GM23338 (cell line): ENCODE measurements around the gene LYSMD3. TPM values are rescaled to one million over a fixed set of nuclear protein-coding genes. Genes with fewer than 3 reads are reported as not detected.

Source experiments
- ATAC-seq: fragments of 200-7000 bp; cut with Tn5 transposase; 3 replicates; pipeline ENCODE4 v1.9.1; 2020
- DNase-seq: peaks from one replicate; pipeline ENCODE4 v3.0.0-alpha.2; 2015; ENCODE audit warnings: low spot score
- H2AFZ ChIP-seq: fragments of 200-600 bp; sonication (generic); 2 replicates; pipeline ENCODE4 v1.8.0; 2016; ENCODE audit warnings: antibody characterized with exemption, mild to moderate bottlenecking, moderate library complexity
- H3F3A ChIP-seq: fragments of 200-600 bp; sonication (generic); replicated peaks from 2 replicates; pipeline ENCODE4 v1.8.0; 2017; ENCODE audit warnings: antibody characterized with exemption, mixed run types, low read depth
- H3K27ac ChIP-seq: fragments of 200-600 bp; sonication (generic); 2 replicates; pipeline ENCODE4 v1.6.1; 2016; ENCODE audit warnings: low read depth
- H3K27me3 ChIP-seq: fragments of 200-600 bp; sonication (generic); 2 replicates; pipeline ENCODE4 v1.8.0; 2016; ENCODE audit warnings: mild to moderate bottlenecking, mixed run types, moderate library complexity; ENCODE audit not compliant: insufficient read depth
- H3K36me3 ChIP-seq: fragments of 200-600 bp; sonication (generic); 2 replicates; pipeline ENCODE4 v1.8.0; 2016; ENCODE audit warnings: mild to moderate bottlenecking; ENCODE audit not compliant: insufficient read depth
- H3K4me1 ChIP-seq: fragments of 200-600 bp; sonication (generic); 2 replicates; pipeline ENCODE4 v1.8.0; 2016; ENCODE audit warnings: mild to moderate bottlenecking, moderate library complexity; ENCODE audit not compliant: insufficient read depth
- H3K4me2 ChIP-seq: fragments of 200-600 bp; sonication (generic); 2 replicates; pipeline ENCODE4 v1.7.1; 2017; ENCODE audit warnings: mixed run types
- H3K4me3 ChIP-seq: fragments of 200-600 bp; sonication (generic); 2 replicates; pipeline ENCODE4 v1.6.1; 2016; ENCODE audit warnings: mixed run types
- H3K79me2 ChIP-seq: fragments of 200-600 bp; sonication (generic); replicated peaks from 2 replicates; pipeline ENCODE4 v1.8.0; 2017; ENCODE audit warnings: mild to moderate bottlenecking; ENCODE audit not compliant: insufficient read depth
- H3K9me2 ChIP-seq: fragments of 200-600 bp; sonication (generic); 2 replicates; pipeline ENCODE4 v1.8.0; 2017; ENCODE audit not compliant: insufficient read depth
- H4K20me1 ChIP-seq: fragments of 200-600 bp; sonication (generic); replicated peaks from 2 replicates; pipeline ENCODE4 v1.8.0; 2017; ENCODE audit warnings: mild to moderate bottlenecking; ENCODE audit not compliant: insufficient read depth
- H3K27ac Mint-ChIP-seq: 2 replicates; pipeline ENCODE4 v1.8.0; 2020; ENCODE audit warnings: inconsistent platforms, mild to moderate bottlenecking, moderate library complexity, mixed read lengths
- H3K27me3 Mint-ChIP-seq: 3 replicates; pipeline ENCODE4 v1.8.0; 2022; ENCODE audit warnings: low read depth, mild to moderate bottlenecking, moderate library complexity, mixed read lengths, inconsistent platforms; ENCODE audit not compliant: insufficient read depth, poor library complexity
- H3K36me3 Mint-ChIP-seq: 3 replicates; pipeline ENCODE4 v1.8.0; 2021; ENCODE audit warnings: low read depth, mild to moderate bottlenecking, inconsistent platforms, moderate library complexity, mixed read lengths
- H3K4me1 Mint-ChIP-seq: 3 replicates; pipeline ENCODE4 v1.8.0; 2020; ENCODE audit warnings: mild to moderate bottlenecking, inconsistent platforms, mixed read lengths
- H3K4me3 Mint-ChIP-seq: 3 replicates; pipeline ENCODE4 v1.8.0; 2021; ENCODE audit warnings: moderate library complexity, mild to moderate bottlenecking, inconsistent platforms, mixed read lengths
- H3K9me3 Mint-ChIP-seq: 3 replicates; pipeline ENCODE4 v1.8.0; 2020; ENCODE audit warnings: moderate library complexity, mild to moderate bottlenecking, inconsistent platforms, mixed read lengths
- CREB1 ChIP-seq: fragments of 250-450 bp; sonication (Bioruptor Pico); IDR thresholded peaks from 2 replicates; pipeline ENCODE4 v1.5.0; 2020; ENCODE audit warnings: low read depth, mild to moderate bottlenecking, moderate library complexity
- EZH2 ChIP-seq: fragments of 200-600 bp; sonication (generic); IDR thresholded peaks from one replicate; pipeline ENCODE4 v1.8.0; 2017; ENCODE audit warnings: antibody characterized with exemption, mild to moderate bottlenecking, low read depth; ENCODE audit not compliant: unreplicated experiment
- EZH2phosphoT487 ChIP-seq: fragments of 200-600 bp; sonication (generic); IDR thresholded peaks from one replicate; pipeline ENCODE4 v1.8.1; 2018; ENCODE audit warnings: antibody characterized with exemption; ENCODE audit not compliant: unreplicated experiment
- JUNB ChIP-seq: IDR thresholded peaks from one replicate; pipeline ENCODE4 v1.6.1; 2016; ENCODE audit warnings: antibody characterized with exemption; ENCODE audit not compliant: unreplicated experiment
- NANOG ChIP-seq: IDR thresholded peaks from 2 replicates; pipeline ENCODE4 v1.6.1; 2016; ENCODE audit warnings: antibody characterized with exemption, borderline replicate concordance
- POLR2AphosphoS5 ChIP-seq: IDR thresholded peaks from 2 replicates; pipeline ENCODE4 v1.6.1; 2016; ENCODE audit warnings: antibody characterized with exemption, low read depth
- STAT1 ChIP-seq: IDR thresholded peaks from one replicate; pipeline ENCODE4 v1.6.1; 2016; ENCODE audit warnings: antibody characterized with exemption; ENCODE audit not compliant: unreplicated experiment
- ZNF114 ChIP-seq: fragments of 250-450 bp; sonication (Bioruptor Pico); IDR thresholded peaks from 2 replicates; pipeline ENCODE4 v1.5.0; 2020; ENCODE audit warnings: mild to moderate bottlenecking, moderate library complexity
- ZNF331 ChIP-seq: fragments of 250-450 bp; sonication (Bioruptor Pico); IDR thresholded peaks from 2 replicates; pipeline ENCODE4 v1.5.0; 2020; ENCODE audit warnings: low read depth, mild to moderate bottlenecking, moderate library complexity
- polyA plus RNA-seq: library from polyadenylated mRNA; unstranded; fragments of >200 nt; fragmentation: Nextera tagmentation; extraction: Ambion mirVana; gene quantifications from 2 replicates; pipeline ENCODE4 v1.2.1, GENCODE V29; 2016
- total RNA-seq: library from RNA; depleted of rRNA; stranded (reverse); fragments of >200 nt; shearing (Covaris generic); gene quantifications from 2 replicates; pipeline ENCODE4 v1.2.3, GENCODE V29; 2014
- TF ChIP-seq, protein P1 (sequence below): fragments of 250-450 bp; sonication (Bioruptor Pico); IDR thresholded peaks from 2 replicates; pipeline ENCODE4 v1.5.0; 2020; ENCODE audit warnings: mild to moderate bottlenecking, moderate library complexity
- TF ChIP-seq, protein P2 (sequence below), 2 experiments: fragments of 200-600 bp in 1 of 2; sonication (generic) in 1 of 2; conservative IDR thresholded peaks; 2 replicates each; pipeline versions ENCODE4 v1.5.1 to v1.6.1; 2016 to 2017; ENCODE audit warnings: antibody characterized with exemption in 2 of 2, low read depth in 2 of 2, mild to moderate bottlenecking in 2 of 2, moderate library complexity in 1 of 2
- TF ChIP-seq, protein P3 (sequence below): IDR thresholded peaks from one replicate; pipeline ENCODE4 v1.6.1; 2018; ENCODE audit warnings: antibody characterized with exemption; ENCODE audit not compliant: unreplicated experiment
- TF ChIP-seq, protein P4 (sequence below): IDR thresholded peaks from 2 replicates; pipeline ENCODE4 v1.6.1; 2016; ENCODE audit warnings: antibody characterized with exemption

LYSMD3 gene
- total and polyA plus RNA-seq, 2 experiments from 2014 or later = 10.7 to 19.6 TPM

DNA sequence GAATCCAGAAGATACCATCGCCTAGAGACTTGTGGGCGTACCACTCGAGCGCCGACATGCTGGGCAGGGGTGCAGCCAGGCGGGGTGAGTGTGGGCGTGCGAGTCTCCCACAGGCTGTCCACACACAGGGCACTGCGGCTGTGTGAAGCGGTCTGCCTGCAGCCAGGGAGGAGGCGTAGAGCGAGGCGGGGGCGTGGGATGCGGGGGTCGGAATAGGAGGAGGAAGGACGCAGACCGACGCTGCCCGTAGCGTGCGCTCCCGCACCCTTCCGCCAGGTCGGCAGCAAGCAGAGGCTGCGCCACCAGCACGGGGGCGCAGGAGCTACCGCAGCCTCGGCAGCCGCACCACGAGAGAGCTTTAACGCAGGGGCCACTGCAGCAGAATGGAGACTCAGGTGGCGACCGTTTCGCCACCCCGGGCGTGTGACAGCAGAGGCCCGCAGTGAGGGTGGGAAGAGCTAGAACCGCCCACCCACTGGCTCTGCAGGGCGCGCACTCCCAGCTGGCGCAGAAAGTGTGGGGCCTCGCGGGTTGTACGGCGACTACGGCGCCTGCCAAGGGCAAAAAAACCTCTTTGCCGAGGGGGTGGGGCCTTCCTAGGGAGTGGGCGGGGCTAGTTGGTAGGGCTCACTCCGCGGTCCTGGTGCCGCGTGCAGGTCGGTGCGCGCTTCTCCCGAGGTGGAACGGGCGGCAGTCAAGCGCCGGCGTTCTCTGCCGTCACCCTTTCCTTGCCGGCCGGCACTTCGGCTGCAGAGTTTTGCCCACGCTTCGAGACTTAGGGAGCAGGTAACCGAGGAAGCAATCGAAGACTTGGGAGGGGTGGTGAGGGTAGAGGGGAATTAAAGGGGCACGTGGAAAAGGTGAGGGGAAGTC lies 54.9 kb downstream of the LYSMD3 start, which contains the start of the genes MBLAC2 and POLR3G:
Gene MBLAC2 (minus strand): TSS at position 537 of the 873 bp plus-strand sequence. CDS start 479 bp downstream, at position 58.
Gene POLR3G (plus strand): TSS at position 630 of the 873 bp plus-strand sequence. CDS start 10,704 bp downstream, outside the sequence.
- TF ChIP-seq NANOG (no peak), EZH2 (no peak), ZNF331 (CRISPR knock-in tag) (no peak), ZNF114 (CRISPR knock-in tag) (no peak), JUNB (no peak), CREB1 (CRISPR knock-in tag) (no peak), POLR2AphosphoS5 (peak; percentile 91), STAT1 (no peak), EZH2phosphoT487 (no peak)
- TF ChIP-seq, protein P1, sequence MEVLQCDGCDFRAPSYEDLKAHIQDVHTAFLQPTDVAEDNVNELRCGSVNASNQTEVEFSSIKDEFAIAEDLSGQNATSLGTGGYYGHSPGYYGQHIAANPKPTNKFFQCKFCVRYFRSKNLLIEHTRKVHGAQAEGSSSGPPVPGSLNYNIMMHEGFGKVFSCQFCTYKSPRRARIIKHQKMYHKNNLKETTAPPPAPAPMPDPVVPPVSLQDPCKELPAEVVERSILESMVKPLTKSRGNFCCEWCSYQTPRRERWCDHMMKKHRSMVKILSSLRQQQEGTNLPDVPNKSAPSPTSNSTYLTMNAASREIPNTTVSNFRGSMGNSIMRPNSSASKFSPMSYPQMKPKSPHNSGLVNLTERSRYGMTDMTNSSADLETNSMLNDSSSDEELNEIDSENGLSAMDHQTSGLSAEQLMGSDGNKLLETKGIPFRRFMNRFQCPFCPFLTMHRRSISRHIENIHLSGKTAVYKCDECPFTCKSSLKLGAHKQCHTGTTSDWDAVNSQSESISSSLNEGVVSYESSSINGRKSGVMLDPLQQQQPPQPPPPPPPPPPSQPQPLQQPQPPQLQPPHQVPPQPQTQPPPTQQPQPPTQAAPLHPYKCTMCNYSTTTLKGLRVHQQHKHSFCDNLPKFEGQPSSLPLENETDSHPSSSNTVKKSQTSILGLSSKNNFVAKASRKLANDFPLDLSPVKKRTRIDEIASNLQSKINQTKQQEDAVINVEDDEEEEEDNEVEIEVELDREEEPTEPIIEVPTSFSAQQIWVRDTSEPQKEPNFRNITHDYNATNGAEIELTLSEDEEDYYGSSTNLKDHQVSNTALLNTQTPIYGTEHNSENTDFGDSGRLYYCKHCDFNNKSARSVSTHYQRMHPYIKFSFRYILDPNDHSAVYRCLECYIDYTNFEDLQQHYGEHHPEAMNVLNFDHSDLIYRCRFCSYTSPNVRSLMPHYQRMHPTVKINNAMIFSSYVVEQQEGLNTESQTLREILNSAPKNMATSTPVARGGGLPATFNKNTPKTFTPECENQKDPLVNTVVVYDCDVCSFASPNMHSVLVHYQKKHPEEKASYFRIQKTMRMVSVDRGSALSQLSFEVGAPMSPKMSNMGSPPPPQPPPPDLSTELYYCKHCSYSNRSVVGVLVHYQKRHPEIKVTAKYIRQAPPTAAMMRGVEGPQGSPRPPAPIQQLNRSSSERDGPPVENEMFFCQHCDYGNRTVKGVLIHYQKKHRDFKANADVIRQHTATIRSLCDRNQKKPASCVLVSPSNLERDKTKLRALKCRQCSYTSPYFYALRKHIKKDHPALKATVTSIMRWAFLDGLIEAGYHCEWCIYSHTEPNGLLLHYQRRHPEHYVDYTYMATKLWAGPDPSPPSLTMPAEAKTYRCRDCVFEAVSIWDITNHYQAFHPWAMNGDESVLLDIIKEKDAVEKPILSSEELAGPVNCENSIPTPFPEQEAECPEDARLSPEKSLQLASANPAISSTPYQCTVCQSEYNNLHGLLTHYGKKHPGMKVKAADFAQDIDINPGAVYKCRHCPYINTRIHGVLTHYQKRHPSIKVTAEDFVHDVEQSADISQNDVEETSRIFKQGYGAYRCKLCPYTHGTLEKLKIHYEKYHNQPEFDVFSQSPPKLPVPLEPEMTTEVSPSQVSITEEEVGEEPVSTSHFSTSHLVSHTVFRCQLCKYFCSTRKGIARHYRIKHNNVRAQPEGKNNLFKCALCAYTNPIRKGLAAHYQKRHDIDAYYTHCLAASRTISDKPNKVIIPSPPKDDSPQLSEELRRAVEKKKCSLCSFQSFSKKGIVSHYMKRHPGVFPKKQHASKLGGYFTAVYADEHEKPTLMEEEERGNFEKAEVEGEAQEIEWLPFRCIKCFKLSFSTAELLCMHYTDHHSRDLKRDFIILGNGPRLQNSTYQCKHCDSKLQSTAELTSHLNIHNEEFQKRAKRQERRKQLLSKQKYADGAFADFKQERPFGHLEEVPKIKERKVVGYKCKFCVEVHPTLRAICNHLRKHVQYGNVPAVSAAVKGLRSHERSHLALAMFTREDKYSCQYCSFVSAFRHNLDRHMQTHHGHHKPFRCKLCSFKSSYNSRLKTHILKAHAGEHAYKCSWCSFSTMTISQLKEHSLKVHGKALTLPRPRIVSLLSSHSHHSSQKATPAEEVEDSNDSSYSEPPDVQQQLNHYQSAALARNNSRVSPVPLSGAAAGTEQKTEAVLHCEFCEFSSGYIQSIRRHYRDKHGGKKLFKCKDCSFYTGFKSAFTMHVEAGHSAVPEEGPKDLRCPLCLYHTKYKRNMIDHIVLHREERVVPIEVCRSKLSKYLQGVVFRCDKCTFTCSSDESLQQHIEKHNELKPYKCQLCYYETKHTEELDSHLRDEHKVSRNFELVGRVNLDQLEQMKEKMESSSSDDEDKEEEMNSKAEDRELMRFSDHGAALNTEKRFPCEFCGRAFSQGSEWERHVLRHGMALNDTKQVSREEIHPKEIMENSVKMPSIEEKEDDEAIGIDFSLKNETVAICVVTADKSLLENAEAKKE (CRISPR knock-in tag) = no peak
- TF ChIP-seq, protein P2, sequence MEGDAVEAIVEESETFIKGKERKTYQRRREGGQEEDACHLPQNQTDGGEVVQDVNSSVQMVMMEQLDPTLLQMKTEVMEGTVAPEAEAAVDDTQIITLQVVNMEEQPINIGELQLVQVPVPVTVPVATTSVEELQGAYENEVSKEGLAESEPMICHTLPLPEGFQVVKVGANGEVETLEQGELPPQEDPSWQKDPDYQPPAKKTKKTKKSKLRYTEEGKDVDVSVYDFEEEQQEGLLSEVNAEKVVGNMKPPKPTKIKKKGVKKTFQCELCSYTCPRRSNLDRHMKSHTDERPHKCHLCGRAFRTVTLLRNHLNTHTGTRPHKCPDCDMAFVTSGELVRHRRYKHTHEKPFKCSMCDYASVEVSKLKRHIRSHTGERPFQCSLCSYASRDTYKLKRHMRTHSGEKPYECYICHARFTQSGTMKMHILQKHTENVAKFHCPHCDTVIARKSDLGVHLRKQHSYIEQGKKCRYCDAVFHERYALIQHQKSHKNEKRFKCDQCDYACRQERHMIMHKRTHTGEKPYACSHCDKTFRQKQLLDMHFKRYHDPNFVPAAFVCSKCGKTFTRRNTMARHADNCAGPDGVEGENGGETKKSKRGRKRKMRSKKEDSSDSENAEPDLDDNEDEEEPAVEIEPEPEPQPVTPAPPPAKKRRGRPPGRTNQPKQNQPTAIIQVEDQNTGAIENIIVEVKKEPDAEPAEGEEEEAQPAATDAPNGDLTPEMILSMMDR (conservative IDR thresholded peaks at IDR 0.05; ENCODE audit: low read depth in 2 of 2) = peak; percentile 39 to 45; a peak in 3 of 4 replicates
- TF ChIP-seq, protein P3, sequence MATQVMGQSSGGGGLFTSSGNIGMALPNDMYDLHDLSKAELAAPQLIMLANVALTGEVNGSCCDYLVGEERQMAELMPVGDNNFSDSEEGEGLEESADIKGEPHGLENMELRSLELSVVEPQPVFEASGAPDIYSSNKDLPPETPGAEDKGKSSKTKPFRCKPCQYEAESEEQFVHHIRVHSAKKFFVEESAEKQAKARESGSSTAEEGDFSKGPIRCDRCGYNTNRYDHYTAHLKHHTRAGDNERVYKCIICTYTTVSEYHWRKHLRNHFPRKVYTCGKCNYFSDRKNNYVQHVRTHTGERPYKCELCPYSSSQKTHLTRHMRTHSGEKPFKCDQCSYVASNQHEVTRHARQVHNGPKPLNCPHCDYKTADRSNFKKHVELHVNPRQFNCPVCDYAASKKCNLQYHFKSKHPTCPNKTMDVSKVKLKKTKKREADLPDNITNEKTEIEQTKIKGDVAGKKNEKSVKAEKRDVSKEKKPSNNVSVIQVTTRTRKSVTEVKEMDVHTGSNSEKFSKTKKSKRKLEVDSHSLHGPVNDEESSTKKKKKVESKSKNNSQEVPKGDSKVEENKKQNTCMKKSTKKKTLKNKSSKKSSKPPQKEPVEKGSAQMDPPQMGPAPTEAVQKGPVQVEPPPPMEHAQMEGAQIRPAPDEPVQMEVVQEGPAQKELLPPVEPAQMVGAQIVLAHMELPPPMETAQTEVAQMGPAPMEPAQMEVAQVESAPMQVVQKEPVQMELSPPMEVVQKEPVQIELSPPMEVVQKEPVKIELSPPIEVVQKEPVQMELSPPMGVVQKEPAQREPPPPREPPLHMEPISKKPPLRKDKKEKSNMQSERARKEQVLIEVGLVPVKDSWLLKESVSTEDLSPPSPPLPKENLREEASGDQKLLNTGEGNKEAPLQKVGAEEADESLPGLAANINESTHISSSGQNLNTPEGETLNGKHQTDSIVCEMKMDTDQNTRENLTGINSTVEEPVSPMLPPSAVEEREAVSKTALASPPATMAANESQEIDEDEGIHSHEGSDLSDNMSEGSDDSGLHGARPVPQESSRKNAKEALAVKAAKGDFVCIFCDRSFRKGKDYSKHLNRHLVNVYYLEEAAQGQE = peak; percentile 17
- TF ChIP-seq, protein P4, sequence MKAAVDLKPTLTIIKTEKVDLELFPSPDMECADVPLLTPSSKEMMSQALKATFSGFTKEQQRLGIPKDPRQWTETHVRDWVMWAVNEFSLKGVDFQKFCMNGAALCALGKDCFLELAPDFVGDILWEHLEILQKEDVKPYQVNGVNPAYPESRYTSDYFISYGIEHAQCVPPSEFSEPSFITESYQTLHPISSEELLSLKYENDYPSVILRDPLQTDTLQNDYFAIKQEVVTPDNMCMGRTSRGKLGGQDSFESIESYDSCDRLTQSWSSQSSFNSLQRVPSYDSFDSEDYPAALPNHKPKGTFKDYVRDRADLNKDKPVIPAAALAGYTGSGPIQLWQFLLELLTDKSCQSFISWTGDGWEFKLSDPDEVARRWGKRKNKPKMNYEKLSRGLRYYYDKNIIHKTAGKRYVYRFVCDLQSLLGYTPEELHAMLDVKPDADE = 0 out of 2 replicates have a peak, but pooled peaks have one; percentile 45
- no peaks in the 10 kb centered on the region; the same call in 2 of the 3 replicates for H3K9me3 Mint-ChIP-seq
- peak; percentile 96 for DNase-seq
- Histone ChIP-seq H3K36me3 (no peaks in the 10 kb centered on the region), H4K20me1 (no peaks in the 10 kb centered on the region), H3F3A (peaks cover 22% of the 10 kb centered on the region), H3K27me3 (no peaks in the 10 kb centered on the region), H2AFZ (peak within 1 kb of the TSS; percentile 90), H3K79me2 (peaks cover 48% of the 10 kb centered on the region), H3K4me3 (peak within 1 kb of the TSS; percentile 83), H3K27ac (peak within 1 kb of the TSS; percentile 85), H3K4me2 (peak within 1 kb of the TSS; percentile 79), H3K4me1 (peaks cover 37% of the 10 kb centered on the region), H3K9me2 (no peaks in the 10 kb centered on the region)
- H3K4me1 Mint-ChIP-seq = peaks cover 46% of the 10 kb centered on the region
- peaks cover 20% of the 10 kb centered on the region for H3K36me3 Mint-ChIP-seq
- peak within 1 kb of the TSS; percentile 95 for H3K27ac Mint-ChIP-seq
- peak; percentile 80 for ATAC-seq
- peaks cover 14% of the 10 kb centered on the region for H3K27me3 Mint-ChIP-seq
- H3K4me3 Mint-ChIP-seq = peak within 1 kb of the TSS; percentile 97
